Panc1 (cell line): ENCODE results near the gene HOXB7.

Experiments
- POLR2AphosphoS5 ChIP-seq: IDR thresholded peaks from 2 replicates; pipeline ENCODE4 v1.6.1; 2012; ENCODE audit warnings: mild to moderate bottlenecking, low read depth, low read length, moderate library complexity
- REST ChIP-seq, 2 experiments: IDR thresholded peaks; 2 replicates each; pipeline ENCODE4 v1.6.1; 2011 to 2012; ENCODE audit warnings: low read depth in 2 of 2, control low read depth in 1 of 2, low read length in 1 of 2, mild to moderate bottlenecking in 1 of 2, moderate library complexity in 1 of 2; ENCODE audit not compliant: insufficient read depth in 1 of 2
- SIN3A ChIP-seq: IDR thresholded peaks from 2 replicates; pipeline ENCODE4 v1.6.1; 2012; ENCODE audit warnings: low read depth, mild to moderate bottlenecking, low read length, moderate library complexity, borderline replicate concordance; ENCODE audit not compliant: insufficient read depth
- TCF7L2 ChIP-seq: IDR thresholded peaks from 2 replicates; pipeline ENCODE4 v1.6.1; 2011; ENCODE audit warnings: mild to moderate bottlenecking, low read depth, low read length, inconsistent platforms
- TF ChIP-seq, protein P1 (sequence below): fragments of 450-650 bp; IDR thresholded peaks from 2 replicates; pipeline ENCODE4 v1.5.1; 2017; ENCODE audit warnings: mild to moderate bottlenecking

DNA sequence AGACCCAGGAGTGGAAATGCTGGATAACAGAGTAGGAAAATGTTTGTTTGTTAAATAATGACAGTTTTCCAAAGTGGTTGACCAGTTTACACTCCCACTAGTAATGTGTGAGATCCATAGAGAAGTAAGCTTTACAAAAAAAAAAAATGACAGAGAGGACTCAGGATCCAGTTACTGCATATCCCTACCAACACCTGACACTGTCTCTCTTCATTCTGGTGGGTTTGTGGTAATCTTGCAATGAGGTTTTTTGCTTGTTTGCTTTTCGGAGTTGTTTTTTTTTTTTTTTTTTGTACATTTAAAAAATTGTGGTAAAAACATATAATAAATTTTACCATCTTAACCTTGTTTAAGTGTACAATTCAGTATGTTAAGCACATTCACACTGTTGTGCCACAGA lies 38.9 kb upstream of the HOXB7 start:
- TF ChIP-seq, protein P1, sequence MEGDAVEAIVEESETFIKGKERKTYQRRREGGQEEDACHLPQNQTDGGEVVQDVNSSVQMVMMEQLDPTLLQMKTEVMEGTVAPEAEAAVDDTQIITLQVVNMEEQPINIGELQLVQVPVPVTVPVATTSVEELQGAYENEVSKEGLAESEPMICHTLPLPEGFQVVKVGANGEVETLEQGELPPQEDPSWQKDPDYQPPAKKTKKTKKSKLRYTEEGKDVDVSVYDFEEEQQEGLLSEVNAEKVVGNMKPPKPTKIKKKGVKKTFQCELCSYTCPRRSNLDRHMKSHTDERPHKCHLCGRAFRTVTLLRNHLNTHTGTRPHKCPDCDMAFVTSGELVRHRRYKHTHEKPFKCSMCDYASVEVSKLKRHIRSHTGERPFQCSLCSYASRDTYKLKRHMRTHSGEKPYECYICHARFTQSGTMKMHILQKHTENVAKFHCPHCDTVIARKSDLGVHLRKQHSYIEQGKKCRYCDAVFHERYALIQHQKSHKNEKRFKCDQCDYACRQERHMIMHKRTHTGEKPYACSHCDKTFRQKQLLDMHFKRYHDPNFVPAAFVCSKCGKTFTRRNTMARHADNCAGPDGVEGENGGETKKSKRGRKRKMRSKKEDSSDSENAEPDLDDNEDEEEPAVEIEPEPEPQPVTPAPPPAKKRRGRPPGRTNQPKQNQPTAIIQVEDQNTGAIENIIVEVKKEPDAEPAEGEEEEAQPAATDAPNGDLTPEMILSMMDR = no peak
- TF ChIP-seq POLR2AphosphoS5 (no peak), REST (IDR thresholded peaks at IDR 0.05; ENCODE audit: insufficient read depth in 1 of 2, low read depth in 2 of 2, low read length in 1 of 2) (no peak), TCF7L2 (no peak), SIN3A (no peak)
